ENCODE results near the gene PLPP2.

Gene PLPP2

GRCh38 chr19:291006-291521 is at the start of gene PLPP2:
Gene PLPP2, minus strand, starts transcription at chr19:291403. Its CDS starts 67 bp downstream, at chr19:291336.
- DNase-seq = no peak

- no peak for DNase-seq
Measured at GRCh38 chr19:340620-341385, 49.6 kb upstream of the PLPP2 start.

- DNase-seq = no peak
Measured at GRCh38 chr19:339262-339887, 48.2 kb upstream of the PLPP2 start.

GRCh38 chr19:338421-338820 is 47.2 kb upstream of the PLPP2 start:
- DNase-seq = no peak

GRCh38 chr19:336067-336614 is 44.9 kb upstream of the PLPP2 start:
- no peak for DNase-seq

- no peak for DNase-seq
Measured at GRCh38 chr19:335486-336066, 44.4 kb upstream of the PLPP2 start.

- DNase-seq = no peak
Measured at GRCh38 chr19:335072-335471, 43.9 kb upstream of the PLPP2 start.

GRCh38 chr19:334296-335071 is 43.3 kb upstream of the PLPP2 start:
- DNase-seq = no peak

GRCh38 chr19:330503-330902 is 39.3 kb upstream of the PLPP2 start:
- no peak for DNase-seq

GRCh38 chr19:329876-330275 is 38.7 kb upstream of the PLPP2 start:
- DNase-seq = no peak

- DNase-seq = no peak
Measured at GRCh38 chr19:328025-328505, 36.9 kb upstream of the PLPP2 start.

GRCh38 chr19:327291-328024 is 36.3 kb upstream of the PLPP2 start:
- DNase-seq = no peak

GRCh38 chr19:326871-327270 is 35.7 kb upstream of the PLPP2 start:
- no peak for DNase-seq

GRCh38 chr19:325937-326565 is 34.8 kb upstream of the PLPP2 start:
- no peak for DNase-seq

- no peak for DNase-seq
Measured at GRCh38 chr19:325173-325936, 34.2 kb upstream of the PLPP2 start.

GRCh38 chr19:324716-325115 is 33.5 kb upstream of the PLPP2 start:
- no peak for DNase-seq

GRCh38 chr19:322616-323015 is 31.4 kb upstream of the PLPP2 start:
- no peak for DNase-seq

GRCh38 chr19:318509-318774 is 27.2 kb upstream of the PLPP2 start:
- DNase-seq = no peak

GRCh38 chr19:317710-318508 is 26.7 kb upstream of the PLPP2 start:
- no peak for DNase-seq

GRCh38 chr19:315811-316210 is 24.6 kb upstream of the PLPP2 start:
- DNase-seq = no peak

Data from activated CD4-positive, alpha-beta T cell treated with anti-CD3 and anti-CD28 coated beads, Interleukin-2, amount 50 U/mL, for 4 hours (primary cell).